Neural crest cell (in vitro differentiated cells): ENCODE data around the gene KCNJ3. TPM values are rescaled to one million over a fixed set of nuclear protein-coding genes. Genes with fewer than 3 reads are reported as not detected.

Experiments used
- DNase-seq: peaks from one replicate; pipeline ENCODE4 v3.0.0; 2021; ENCODE audit warnings: low read depth, mixed read lengths, low spot score
- H3K27ac Mint-ChIP-seq: one replicate; pipeline ENCODE4 v1.8.0; 2021; ENCODE audit warnings: mild to moderate bottlenecking, mixed read lengths; ENCODE audit not compliant: unreplicated experiment
- H3K27me3 Mint-ChIP-seq: 2 replicates; pipeline ENCODE4 v1.8.0; 2021; ENCODE audit warnings: low read depth, mild to moderate bottlenecking, mixed read lengths
- H3K36me3 Mint-ChIP-seq: 2 replicates; pipeline ENCODE4 v1.8.0; 2021; ENCODE audit warnings: low read depth, mild to moderate bottlenecking, mixed read lengths
- H3K4me1 Mint-ChIP-seq: 2 replicates; pipeline ENCODE4 v1.8.0; 2021; ENCODE audit warnings: mixed read lengths
- H3K4me3 Mint-ChIP-seq: one replicate; pipeline ENCODE4 v1.8.0; 2021; ENCODE audit warnings: mild to moderate bottlenecking, mixed read lengths
- H3K9me3 Mint-ChIP-seq: 2 replicates; pipeline ENCODE4 v1.8.0; 2021; ENCODE audit warnings: mixed read lengths
- CTCF ChIP-seq: fragments of 200-600 bp; sonication (generic); conservative IDR thresholded peaks from 2 replicates; pipeline ENCODE4 v1.5.0; 2021; ENCODE audit warnings: antibody characterized with exemption, mild to moderate bottlenecking
- total RNA-seq: library from RNA; stranded (reverse); gene quantifications from 2 replicates; pipeline ENCODE4 v1.2.1, GENCODE V29; 2021

The KCNJ3 gene
- total RNA-seq, 1 donor from 2014 or later: 0.05 TPM

GRCh38 chr2:154706660-154707059 is 8.2 kb downstream of the KCNJ3 start:
- Mint-ChIP-seq H3K4me1 (no peaks in the 10 kb centered on the region), H3K36me3 (no peaks in the 10 kb centered on the region), H3K27me3 (peaks cover 8% of the 10 kb centered on the region), H3K9me3 (no peaks in the 10 kb centered on the region), H3K4me3 (no peak overlapping the region), H3K27ac (no peak overlapping the region)
- no peak for DNase-seq
- no peak for TF ChIP-seq CTCF

GRCh38 chr2:154707994-154708575 is 9.6 kb downstream of the KCNJ3 start:
- no peak overlapping the region for H3K27ac Mint-ChIP-seq
- H3K9me3 Mint-ChIP-seq: no peaks in the 10 kb centered on the region
- DNase-seq: no peak
- no peaks in the 10 kb centered on the region for H3K4me1 Mint-ChIP-seq
- H3K4me3 Mint-ChIP-seq: no peak overlapping the region
- TF ChIP-seq CTCF: no peak
- H3K36me3 Mint-ChIP-seq: no peaks in the 10 kb centered on the region
- peaks cover 6% of the 10 kb centered on the region for H3K27me3 Mint-ChIP-seq

GRCh38 chr2:154709215-154709614 is 10.7 kb downstream of the KCNJ3 start:
- no peaks in the 10 kb centered on the region for H3K36me3 Mint-ChIP-seq
- H3K4me1 Mint-ChIP-seq: no peaks in the 10 kb centered on the region
- no peaks in the 10 kb centered on the region for H3K9me3 Mint-ChIP-seq
- H3K27ac Mint-ChIP-seq: no peak overlapping the region
- no peak for DNase-seq
- TF ChIP-seq CTCF: no peak
- no peak overlapping the region for H3K4me3 Mint-ChIP-seq
- no peaks in the 10 kb centered on the region for H3K27me3 Mint-ChIP-seq

GRCh38 chr2:154710078-154710477 is 11.6 kb downstream of the KCNJ3 start:
- no peak for DNase-seq
- no peak overlapping the region for H3K27ac Mint-ChIP-seq
- H3K4me3 Mint-ChIP-seq: no peak overlapping the region

GRCh38 chr2:154710685-154711084 is 12.2 kb downstream of the KCNJ3 start:
- H3K4me1 Mint-ChIP-seq: no peaks in the 10 kb centered on the region
- no peak for TF ChIP-seq CTCF
- no peak overlapping the region for H3K27ac Mint-ChIP-seq
- no peak overlapping the region for H3K4me3 Mint-ChIP-seq
- H3K36me3 Mint-ChIP-seq: no peaks in the 10 kb centered on the region
- DNase-seq: no peak
- H3K27me3 Mint-ChIP-seq: no peaks in the 10 kb centered on the region
- H3K9me3 Mint-ChIP-seq: no peaks in the 10 kb centered on the region

More at GRCh38 chr2:154710078-154710477, 11.6 kb downstream of the KCNJ3 start:
- H3K27me3 Mint-ChIP-seq: no peaks in the 10 kb centered on the region
- no peaks in the 10 kb centered on the region for H3K9me3 Mint-ChIP-seq
- H3K36me3 Mint-ChIP-seq: no peaks in the 10 kb centered on the region
- H3K4me1 Mint-ChIP-seq: no peaks in the 10 kb centered on the region
- TF ChIP-seq CTCF: no peak
